DND-41 (cell line): ENCODE measurements around the gene TMTC4.

ENCODE experiments used
- ATAC-seq: fragments of 200-7000 bp; cut with Tn5 transposase; 3 replicates; pipeline ENCODE4 v1.9.1; 2021; ENCODE audit warnings: low read depth; ENCODE audit not compliant: insufficient read depth
- DNase-seq: peaks from one replicate; pipeline ENCODE4 v3.0.0-alpha.2; 2020
- H2AFZ ChIP-seq: 2 replicates; pipeline ENCODE4 v1.6.0; 2012; ENCODE audit warnings: low read depth, low read length
- H3K27ac ChIP-seq: 2 replicates; pipeline ENCODE4 v1.5.1; 2012; ENCODE audit warnings: low read length, inconsistent platforms
- H3K27me3 ChIP-seq: fragments of 200-600 bp; sonication (generic); 2 replicates; pipeline ENCODE4 v1.6.0; 2012; ENCODE audit warnings: low read length, mild to moderate bottlenecking, inconsistent platforms; ENCODE audit not compliant: insufficient read depth, poor library complexity
- H3K36me3 ChIP-seq: 2 replicates; pipeline ENCODE4 v1.5.1; 2012; ENCODE audit warnings: low read length, inconsistent platforms; ENCODE audit not compliant: insufficient read depth
- H3K4me1 ChIP-seq: 2 replicates; pipeline ENCODE4 v1.5.1; 2012; ENCODE audit warnings: mild to moderate bottlenecking, low read length; ENCODE audit not compliant: insufficient read depth
- H3K4me2 ChIP-seq: 2 replicates; pipeline ENCODE4 v1.6.0; 2012; ENCODE audit warnings: mild to moderate bottlenecking, moderate library complexity, low read length, inconsistent platforms; ENCODE audit not compliant: insufficient read depth
- H3K4me3 ChIP-seq, 2 experiments: fragments of 200-600 bp in 1 of 2; shearing (Covaris generic) in 1 of 2; 2 replicates each; pipeline ENCODE4 v1.5.1; 2012 to 2016; ENCODE audit warnings: inconsistent platforms in 2 of 2, low read length in 2 of 2, mild to moderate bottlenecking in 2 of 2, low read depth in 1 of 2, moderate library complexity in 1 of 2
- H3K79me2 ChIP-seq: 2 replicates; pipeline ENCODE4 v1.6.0; 2012; ENCODE audit warnings: low read length, inconsistent platforms; ENCODE audit not compliant: insufficient read depth
- H3K9ac ChIP-seq: 2 replicates; pipeline ENCODE4 v1.6.0; 2012; ENCODE audit warnings: low read depth, mild to moderate bottlenecking, inconsistent platforms, low read length, moderate library complexity
- H3K9me3 ChIP-seq: 2 replicates; pipeline ENCODE4 v1.5.1; 2012; ENCODE audit warnings: low read length, moderate library complexity, mild to moderate bottlenecking, inconsistent platforms; ENCODE audit not compliant: insufficient read depth, severe bottlenecking
- H4K20me1 ChIP-seq: 2 replicates; pipeline ENCODE4 v1.6.0; 2012; ENCODE audit warnings: low read length; ENCODE audit not compliant: insufficient read depth
- EZH2 ChIP-seq: IDR thresholded peaks from 3 replicates; pipeline ENCODE4 v1.6.1; 2012; ENCODE audit warnings: borderline replicate concordance, low read depth, mild to moderate bottlenecking, moderate library complexity, low read length, inconsistent platforms; ENCODE audit not compliant: severe bottlenecking
- TF ChIP-seq, protein P1 (sequence below): IDR thresholded peaks from 2 replicates; pipeline ENCODE4 v1.5.1; 2012; ENCODE audit warnings: borderline replicate concordance, low read length, moderate library complexity, mild to moderate bottlenecking; ENCODE audit not compliant: poor library complexity, severe bottlenecking; ENCODE audit errors: extremely low read depth

TMTC4 gene

DNA sequence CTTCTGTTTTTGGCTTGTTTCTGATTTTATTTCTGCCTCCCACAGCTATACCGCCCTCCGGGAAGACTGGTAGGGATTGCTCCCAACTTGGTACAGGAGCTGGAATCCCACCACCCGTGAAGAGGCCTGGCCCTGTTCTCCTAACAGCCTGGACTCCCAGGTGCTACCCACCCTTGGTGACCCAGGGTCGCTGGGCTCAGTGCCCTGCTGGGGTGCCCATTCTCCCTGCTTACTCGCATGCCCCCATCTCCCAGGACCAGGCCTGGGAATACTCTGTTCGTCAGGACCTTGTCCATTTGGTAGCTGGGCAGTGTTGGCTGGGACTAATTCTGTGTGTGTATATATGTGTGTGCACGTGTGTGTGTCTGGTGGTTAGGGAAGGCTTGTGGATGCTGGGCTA, 41.0 kb upstream of the TMTC4 start:
- Histone ChIP-seq H3K79me2 (no peaks in the 10 kb centered on the region), H3K4me1 (no peaks in the 10 kb centered on the region), H3K9ac (no peak overlapping the region), H3K9me3 (no peaks in the 10 kb centered on the region), H2AFZ (no peak overlapping the region), H3K27ac (no peak overlapping the region), H3K36me3 (no peaks in the 10 kb centered on the region), H4K20me1 (no peaks in the 10 kb centered on the region), H3K27me3 (peaks cover 4% of the 10 kb centered on the region), H3K4me3 (no peak overlapping the region), H3K4me2 (no peak overlapping the region)
- no peak for ATAC-seq
- DNase-seq = no peak
- TF ChIP-seq, protein P1, sequence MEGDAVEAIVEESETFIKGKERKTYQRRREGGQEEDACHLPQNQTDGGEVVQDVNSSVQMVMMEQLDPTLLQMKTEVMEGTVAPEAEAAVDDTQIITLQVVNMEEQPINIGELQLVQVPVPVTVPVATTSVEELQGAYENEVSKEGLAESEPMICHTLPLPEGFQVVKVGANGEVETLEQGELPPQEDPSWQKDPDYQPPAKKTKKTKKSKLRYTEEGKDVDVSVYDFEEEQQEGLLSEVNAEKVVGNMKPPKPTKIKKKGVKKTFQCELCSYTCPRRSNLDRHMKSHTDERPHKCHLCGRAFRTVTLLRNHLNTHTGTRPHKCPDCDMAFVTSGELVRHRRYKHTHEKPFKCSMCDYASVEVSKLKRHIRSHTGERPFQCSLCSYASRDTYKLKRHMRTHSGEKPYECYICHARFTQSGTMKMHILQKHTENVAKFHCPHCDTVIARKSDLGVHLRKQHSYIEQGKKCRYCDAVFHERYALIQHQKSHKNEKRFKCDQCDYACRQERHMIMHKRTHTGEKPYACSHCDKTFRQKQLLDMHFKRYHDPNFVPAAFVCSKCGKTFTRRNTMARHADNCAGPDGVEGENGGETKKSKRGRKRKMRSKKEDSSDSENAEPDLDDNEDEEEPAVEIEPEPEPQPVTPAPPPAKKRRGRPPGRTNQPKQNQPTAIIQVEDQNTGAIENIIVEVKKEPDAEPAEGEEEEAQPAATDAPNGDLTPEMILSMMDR = no peak
- no peak for TF ChIP-seq EZH2

DNA sequence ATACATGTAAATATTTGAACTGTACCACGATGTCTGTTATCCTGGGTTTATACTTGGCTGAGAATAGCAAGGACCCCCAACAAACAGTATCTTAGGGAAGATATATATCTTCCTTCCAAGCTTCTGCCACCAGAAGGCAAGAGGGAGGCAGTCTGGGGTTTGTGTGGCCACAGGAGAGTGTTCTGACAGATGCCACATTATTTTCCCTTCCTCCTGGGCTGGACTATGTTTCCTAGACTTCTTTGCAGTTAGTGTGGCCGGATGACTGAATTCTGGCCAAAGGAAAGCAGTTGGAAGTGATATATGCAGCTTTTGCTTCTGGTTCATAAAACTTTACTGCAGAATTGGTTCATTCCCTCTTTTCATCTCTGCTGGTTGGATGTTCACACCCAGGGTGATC, 39.9 kb upstream of the TMTC4 start:
- no peak for TF ChIP-seq EZH2
- TF ChIP-seq, protein P1 = no peak
- Histone ChIP-seq H3K4me2 (no peak overlapping the region), H3K27me3 (peaks cover 4% of the 10 kb centered on the region), H3K36me3 (no peaks in the 10 kb centered on the region), H4K20me1 (no peaks in the 10 kb centered on the region), H3K27ac (no peak overlapping the region), H3K9me3 (no peaks in the 10 kb centered on the region), H3K4me1 (no peaks in the 10 kb centered on the region), H3K4me3 (no peak overlapping the region), H2AFZ (no peak overlapping the region), H3K79me2 (no peaks in the 10 kb centered on the region), H3K9ac (no peak overlapping the region)
- DNase-seq = no peak
- no peak for ATAC-seq

GRCh38 chr13:100710176-100710575, 35.6 kb upstream of the TMTC4 start:
- Histone ChIP-seq H3K9me3 (no peaks in the 10 kb centered on the region), H3K4me2 (no peak overlapping the region), H3K27ac (no peak overlapping the region), H3K36me3 (no peaks in the 10 kb centered on the region), H2AFZ (no peak overlapping the region), H3K79me2 (no peaks in the 10 kb centered on the region), H3K4me1 (no peaks in the 10 kb centered on the region), H3K4me3 (no peak overlapping the region), H4K20me1 (no peaks in the 10 kb centered on the region), H3K27me3 (peaks cover 4% of the 10 kb centered on the region), H3K9ac (no peak overlapping the region)
- DNase-seq (no peak), ATAC-seq (no peak)
- TF ChIP-seq, protein P1 = no peak
- TF ChIP-seq EZH2 = no peak
